SK-N-SH treated with all-trans-retinoic acid at 6 μM for 48 hours (cell line): ENCODE results near the gene PTPRT.

Experiments used
- ATAC-seq: fragments of 200-7000 bp; cut with Tn5 transposase; 3 replicates; pipeline ENCODE4 v1.9.1; 2020; ENCODE audit warnings: mild to moderate bottlenecking, moderate library complexity
- ARNTL ChIP-seq: fragments of 450-650 bp; formaldehyde crosslinking; IDR thresholded peaks from 2 replicates; pipeline ENCODE4 v1.5.0; 2020; ENCODE audit warnings: low read depth, mild to moderate bottlenecking, moderate library complexity, borderline replicate concordance
- BACH2 ChIP-seq: fragments of 250-450 bp; sonication (Bioruptor Pico); IDR thresholded peaks from 2 replicates; pipeline ENCODE4 v1.9.0; 2021; ENCODE audit warnings: mild to moderate bottlenecking, borderline replicate concordance
- CSDC2 ChIP-seq: fragments of 250-450 bp; sonication (Bioruptor Pico); IDR thresholded peaks from 2 replicates; pipeline ENCODE4 v1.5.0; 2020; ENCODE audit warnings: mild to moderate bottlenecking, moderate library complexity
- ESRRG ChIP-seq: fragments of 250-450 bp; sonication (Bioruptor Pico); IDR thresholded peaks from 2 replicates; pipeline ENCODE4 v1.6.1; 2021; ENCODE audit warnings: mild to moderate bottlenecking
- GLIS3 ChIP-seq: fragments of 250-450 bp; sonication (Bioruptor Pico); IDR thresholded peaks from 2 replicates; pipeline ENCODE4 v1.5.0; 2020; ENCODE audit warnings: mild to moderate bottlenecking, moderate library complexity
- OSR1 ChIP-seq: fragments of 250-450 bp; sonication (Bioruptor Pico); IDR thresholded peaks from 2 replicates; pipeline ENCODE4 v1.8.0; 2022; ENCODE audit warnings: moderate library complexity, mild to moderate bottlenecking, inconsistent platforms
- SNAI2 ChIP-seq: fragments of 250-450 bp; sonication (Bioruptor Pico); IDR thresholded peaks from 2 replicates; pipeline ENCODE4 v1.5.0; 2020; ENCODE audit warnings: mild to moderate bottlenecking, moderate library complexity
- TCF4 ChIP-seq: fragments of 250-450 bp; sonication (Bioruptor Pico); IDR thresholded peaks from 2 replicates; pipeline ENCODE4 v1.8.0; 2021; ENCODE audit warnings: mild to moderate bottlenecking, moderate library complexity, borderline replicate concordance
- ZC3H10 ChIP-seq: fragments of 250-450 bp; sonication (Bioruptor Pico); IDR thresholded peaks from 2 replicates; pipeline ENCODE4 v1.5.1; 2021; ENCODE audit warnings: mild to moderate bottlenecking, moderate library complexity
- ZNF565 ChIP-seq: fragments of 450-650 bp; formaldehyde crosslinking; conservative IDR thresholded peaks from 2 replicates; pipeline ENCODE4 v1.5.0; 2020; ENCODE audit warnings: low read depth, mild to moderate bottlenecking, moderate library complexity
- ZNF70 ChIP-seq: fragments of 450-650 bp; formaldehyde crosslinking; IDR thresholded peaks from 2 replicates; pipeline ENCODE4 v1.5.0; 2020; ENCODE audit warnings: mild to moderate bottlenecking, moderate library complexity
- ZNF8 ChIP-seq: fragments of 450-650 bp; formaldehyde crosslinking; IDR thresholded peaks from 2 replicates; pipeline ENCODE4 v1.5.0; 2020; ENCODE audit warnings: mild to moderate bottlenecking, moderate library complexity
- TF ChIP-seq, protein P1 (sequence below): fragments of 250-450 bp; sonication (Bioruptor Pico); IDR thresholded peaks from 2 replicates; pipeline ENCODE4 v1.5.1; 2020; ENCODE audit warnings: low read depth, mild to moderate bottlenecking, moderate library complexity
- TF ChIP-seq, protein P2 (sequence below): fragments of 250-450 bp; sonication (Bioruptor Pico); IDR thresholded peaks from 2 replicates; pipeline ENCODE4 v1.5.0; 2020; ENCODE audit warnings: mild to moderate bottlenecking, moderate library complexity
- TF ChIP-seq, protein P3 (sequence below): fragments of 250-450 bp; sonication (Bioruptor Pico); IDR thresholded peaks from 2 replicates; pipeline ENCODE4 v1.8.0; 2020; ENCODE audit warnings: mild to moderate bottlenecking, moderate library complexity, borderline replicate concordance
- TF ChIP-seq, protein P4 (sequence below): fragments of 250-450 bp; sonication (Bioruptor Pico); IDR thresholded peaks from 2 replicates; pipeline ENCODE4 v1.8.0; 2021; ENCODE audit warnings: low read depth, mild to moderate bottlenecking, moderate library complexity, borderline replicate concordance
- TF ChIP-seq, protein P5 (sequence below): fragments of 250-450 bp; sonication (Bioruptor Pico); IDR thresholded peaks from 2 replicates; pipeline ENCODE4 v1.5.1; 2021; ENCODE audit warnings: mild to moderate bottlenecking, moderate library complexity

PTPRT gene

DNA sequence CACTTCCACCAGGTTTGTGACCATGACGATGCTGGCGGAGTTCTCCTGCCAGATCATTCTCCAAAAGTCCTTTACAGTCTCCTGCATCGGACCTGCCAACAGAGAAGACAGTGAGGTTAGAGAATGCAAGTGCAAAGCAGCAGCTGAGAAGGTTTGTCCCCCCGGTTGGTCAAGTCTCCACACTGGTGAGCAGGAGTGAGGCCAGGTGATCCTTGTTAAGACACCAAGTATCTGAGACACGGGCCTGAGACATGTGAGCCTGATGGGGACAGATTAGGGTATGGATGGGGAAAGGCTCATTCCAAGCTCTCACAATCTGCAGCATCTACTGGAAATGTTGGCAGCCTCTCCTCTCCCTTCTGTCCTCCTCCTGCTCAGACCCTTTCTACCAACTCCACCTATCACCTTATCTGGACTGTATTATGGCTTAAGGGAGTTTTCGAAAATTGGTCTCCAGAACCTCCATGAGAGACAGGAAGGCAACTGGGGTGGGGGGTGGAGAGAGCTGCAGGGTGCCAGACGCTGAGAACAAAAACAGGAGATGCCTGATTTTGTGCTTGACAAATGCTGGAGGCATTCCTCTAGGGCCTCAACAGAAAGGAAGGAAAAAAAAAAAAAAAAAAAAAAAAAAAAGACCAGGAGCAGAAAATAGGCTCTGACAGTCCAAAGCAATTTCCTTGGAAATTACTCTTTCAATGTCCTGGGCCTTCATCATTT is 1071.1 kb downstream of the PTPRT start (continued):
- TF ChIP-seq, protein P1, sequence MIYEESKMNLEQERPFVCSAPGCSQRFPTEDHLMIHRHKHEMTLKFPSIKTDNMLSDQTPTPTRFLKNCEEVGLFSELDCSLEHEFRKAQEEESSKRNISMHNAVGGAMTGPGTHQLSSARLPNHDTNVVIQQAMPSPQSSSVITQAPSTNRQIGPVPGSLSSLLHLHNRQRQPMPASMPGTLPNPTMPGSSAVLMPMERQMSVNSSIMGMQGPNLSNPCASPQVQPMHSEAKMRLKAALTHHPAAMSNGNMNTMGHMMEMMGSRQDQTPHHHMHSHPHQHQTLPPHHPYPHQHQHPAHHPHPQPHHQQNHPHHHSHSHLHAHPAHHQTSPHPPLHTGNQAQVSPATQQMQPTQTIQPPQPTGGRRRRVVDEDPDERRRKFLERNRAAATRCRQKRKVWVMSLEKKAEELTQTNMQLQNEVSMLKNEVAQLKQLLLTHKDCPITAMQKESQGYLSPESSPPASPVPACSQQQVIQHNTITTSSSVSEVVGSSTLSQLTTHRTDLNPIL = no peak
- TF ChIP-seq SNAI2 (no peak), TCF4 (no peak), CSDC2 (no peak), ARNTL (CRISPR knock-in tag) (no peak), ZC3H10 (CRISPR knock-in tag) (no peak)
- TF ChIP-seq, protein P2, sequence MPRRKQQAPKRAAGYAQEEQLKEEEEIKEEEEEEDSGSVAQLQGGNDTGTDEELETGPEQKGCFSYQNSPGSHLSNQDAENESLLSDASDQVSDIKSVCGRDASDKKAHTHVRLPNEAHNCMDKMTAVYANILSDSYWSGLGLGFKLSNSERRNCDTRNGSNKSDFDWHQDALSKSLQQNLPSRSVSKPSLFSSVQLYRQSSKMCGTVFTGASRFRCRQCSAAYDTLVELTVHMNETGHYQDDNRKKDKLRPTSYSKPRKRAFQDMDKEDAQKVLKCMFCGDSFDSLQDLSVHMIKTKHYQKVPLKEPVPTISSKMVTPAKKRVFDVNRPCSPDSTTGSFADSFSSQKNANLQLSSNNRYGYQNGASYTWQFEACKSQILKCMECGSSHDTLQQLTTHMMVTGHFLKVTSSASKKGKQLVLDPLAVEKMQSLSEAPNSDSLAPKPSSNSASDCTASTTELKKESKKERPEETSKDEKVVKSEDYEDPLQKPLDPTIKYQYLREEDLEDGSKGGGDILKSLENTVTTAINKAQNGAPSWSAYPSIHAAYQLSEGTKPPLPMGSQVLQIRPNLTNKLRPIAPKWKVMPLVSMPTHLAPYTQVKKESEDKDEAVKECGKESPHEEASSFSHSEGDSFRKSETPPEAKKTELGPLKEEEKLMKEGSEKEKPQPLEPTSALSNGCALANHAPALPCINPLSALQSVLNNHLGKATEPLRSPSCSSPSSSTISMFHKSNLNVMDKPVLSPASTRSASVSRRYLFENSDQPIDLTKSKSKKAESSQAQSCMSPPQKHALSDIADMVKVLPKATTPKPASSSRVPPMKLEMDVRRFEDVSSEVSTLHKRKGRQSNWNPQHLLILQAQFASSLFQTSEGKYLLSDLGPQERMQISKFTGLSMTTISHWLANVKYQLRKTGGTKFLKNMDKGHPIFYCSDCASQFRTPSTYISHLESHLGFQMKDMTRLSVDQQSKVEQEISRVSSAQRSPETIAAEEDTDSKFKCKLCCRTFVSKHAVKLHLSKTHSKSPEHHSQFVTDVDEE (CRISPR knock-in tag) = no peak
- TF ChIP-seq, all 23 proteins: peak for 0

DNA sequence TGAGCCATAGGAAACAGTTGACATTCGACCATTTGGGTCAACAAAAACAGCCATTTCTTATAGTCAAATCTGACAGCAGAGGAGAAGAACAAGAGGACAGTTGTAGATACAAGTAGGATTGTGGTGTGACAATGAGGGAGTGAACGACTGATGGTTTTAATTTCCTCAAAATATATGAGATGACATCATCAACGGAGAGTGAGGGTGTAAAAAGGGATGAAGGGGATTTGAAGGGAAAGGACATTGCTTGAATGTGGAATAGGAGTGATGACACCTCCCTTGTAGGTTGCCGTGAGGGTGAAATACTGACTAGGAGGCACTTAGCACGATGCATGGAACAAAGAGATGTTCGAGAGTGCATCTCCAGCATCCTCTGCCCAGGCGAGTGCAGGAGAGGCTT is 1071.7 kb downstream of the PTPRT start:
- TF ChIP-seq, protein P2 (CRISPR knock-in tag) = no peak
- TF ChIP-seq, protein P1 = no peak
- no peak for TF ChIP-seq ESRRG (CRISPR knock-in tag)
- no peak for TF ChIP-seq ZNF565
- no peak for TF ChIP-seq ARNTL (CRISPR knock-in tag)
- no peak for TF ChIP-seq OSR1 (CRISPR knock-in tag)
- TF ChIP-seq GLIS3 = no peak
- TF ChIP-seq ZC3H10 (CRISPR knock-in tag) = no peak
- TF ChIP-seq, protein P3, sequence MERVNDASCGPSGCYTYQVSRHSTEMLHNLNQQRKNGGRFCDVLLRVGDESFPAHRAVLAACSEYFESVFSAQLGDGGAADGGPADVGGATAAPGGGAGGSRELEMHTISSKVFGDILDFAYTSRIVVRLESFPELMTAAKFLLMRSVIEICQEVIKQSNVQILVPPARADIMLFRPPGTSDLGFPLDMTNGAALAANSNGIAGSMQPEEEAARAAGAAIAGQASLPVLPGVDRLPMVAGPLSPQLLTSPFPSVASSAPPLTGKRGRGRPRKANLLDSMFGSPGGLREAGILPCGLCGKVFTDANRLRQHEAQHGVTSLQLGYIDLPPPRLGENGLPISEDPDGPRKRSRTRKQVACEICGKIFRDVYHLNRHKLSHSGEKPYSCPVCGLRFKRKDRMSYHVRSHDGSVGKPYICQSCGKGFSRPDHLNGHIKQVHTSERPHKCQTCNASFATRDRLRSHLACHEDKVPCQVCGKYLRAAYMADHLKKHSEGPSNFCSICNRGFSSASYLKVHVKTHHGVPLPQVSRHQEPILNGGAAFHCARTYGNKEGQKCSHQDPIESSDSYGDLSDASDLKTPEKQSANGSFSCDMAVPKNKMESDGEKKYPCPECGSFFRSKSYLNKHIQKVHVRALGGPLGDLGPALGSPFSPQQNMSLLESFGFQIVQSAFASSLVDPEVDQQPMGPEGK (CRISPR knock-in tag) = no peak
- TF ChIP-seq, protein P4, sequence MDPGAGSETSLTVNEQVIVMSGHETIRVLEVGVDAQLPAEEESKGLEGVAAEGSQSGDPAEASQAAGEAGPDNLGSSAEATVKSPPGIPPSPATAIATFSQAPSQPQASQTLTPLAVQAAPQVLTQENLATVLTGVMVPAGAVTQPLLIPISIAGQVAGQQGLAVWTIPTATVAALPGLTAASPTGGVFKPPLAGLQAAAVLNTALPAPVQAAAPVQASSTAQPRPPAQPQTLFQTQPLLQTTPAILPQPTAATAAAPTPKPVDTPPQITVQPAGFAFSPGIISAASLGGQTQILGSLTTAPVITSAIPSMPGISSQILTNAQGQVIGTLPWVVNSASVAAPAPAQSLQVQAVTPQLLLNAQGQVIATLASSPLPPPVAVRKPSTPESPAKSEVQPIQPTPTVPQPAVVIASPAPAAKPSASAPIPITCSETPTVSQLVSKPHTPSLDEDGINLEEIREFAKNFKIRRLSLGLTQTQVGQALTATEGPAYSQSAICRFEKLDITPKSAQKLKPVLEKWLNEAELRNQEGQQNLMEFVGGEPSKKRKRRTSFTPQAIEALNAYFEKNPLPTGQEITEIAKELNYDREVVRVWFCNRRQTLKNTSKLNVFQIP (CRISPR knock-in tag) = no peak
- TF ChIP-seq BACH2 = no peak
- TF ChIP-seq, protein P5, sequence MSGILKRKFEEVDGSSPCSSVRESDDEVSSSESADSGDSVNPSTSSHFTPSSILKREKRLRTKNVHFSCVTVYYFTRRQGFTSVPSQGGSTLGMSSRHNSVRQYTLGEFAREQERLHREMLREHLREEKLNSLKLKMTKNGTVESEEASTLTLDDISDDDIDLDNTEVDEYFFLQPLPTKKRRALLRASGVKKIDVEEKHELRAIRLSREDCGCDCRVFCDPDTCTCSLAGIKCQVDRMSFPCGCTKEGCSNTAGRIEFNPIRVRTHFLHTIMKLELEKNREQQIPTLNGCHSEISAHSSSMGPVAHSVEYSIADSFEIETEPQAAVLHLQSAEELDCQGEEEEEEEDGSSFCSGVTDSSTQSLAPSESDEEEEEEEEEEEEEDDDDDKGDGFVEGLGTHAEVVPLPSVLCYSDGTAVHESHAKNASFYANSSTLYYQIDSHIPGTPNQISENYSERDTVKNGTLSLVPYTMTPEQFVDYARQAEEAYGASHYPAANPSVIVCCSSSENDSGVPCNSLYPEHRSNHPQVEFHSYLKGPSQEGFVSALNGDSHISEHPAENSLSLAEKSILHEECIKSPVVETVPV (CRISPR knock-in tag) = no peak
- no peak for TF ChIP-seq ZNF8
- TF ChIP-seq ZNF70 = no peak
- no peak for TF ChIP-seq SNAI2
- ATAC-seq = no peak
